ENCODE measurements around the gene DOCK11.

- TF ChIP-seq CTCF (IDR thresholded peaks at IDR 0.05 in 2 of 3, conservative IDR thresholded peaks at IDR 0.05 in 1 of 3; ENCODE audit: control insufficient read depth in 2 of 3, extremely low read depth in 1 of 3, insufficient read depth in 1 of 3, low read depth in 3 of 3, low read length in 3 of 3) (no peak), SIN3A (IDR thresholded peaks at IDR 0.05; ENCODE audit: low read depth, low read length) (no peak), RFX5 (IDR thresholded peaks at IDR 0.05; ENCODE audit: low read depth, low read length) (no peak)
These were observed 181.7 kb downstream of the DOCK11 start for GRCh38 chrX:118677318-118677717.
